LNCaP clone FGC (cell line): ENCODE results near the gene KCNN4.
"Not testable (repeated sequence)": the region's sequence is repeated elsewhere in the genome, so short reads cannot be mapped to it uniquely, and the experiment has no call there.

Experiments
- DNase-seq: peaks from one replicate; pipeline ENCODE4 v3.0.0-alpha.2; 2011; ENCODE audit warnings: low read depth
- H3K4me3 ChIP-seq: 2 replicates; pipeline ENCODE4 v1.5.1; 2011; ENCODE audit warnings: mild to moderate bottlenecking, low read depth, low read length, control low read depth
- CTCF ChIP-seq: IDR thresholded peaks from 2 replicates; pipeline ENCODE4 v1.5.1; 2012; ENCODE audit warnings: mild to moderate bottlenecking; ENCODE audit not compliant: control insufficient read depth, insufficient read depth; ENCODE audit errors: extremely low read depth

The KCNN4 gene

GRCh38 chr19:43768273-43769050 lies 12.3 kb downstream of the KCNN4 start:
- TF ChIP-seq CTCF, result no peak
- no peak for DNase-seq
- H3K4me3 ChIP-seq, result no peak overlapping the region

GRCh38 chr19:43767818-43768217 lies 13.0 kb downstream of the KCNN4 start:
- no peak overlapping the region for H3K4me3 ChIP-seq
- no peak for DNase-seq
- no peak for TF ChIP-seq CTCF

GRCh38 chr19:43767316-43767715 lies 13.5 kb downstream of the KCNN4 start:
- TF ChIP-seq CTCF, result no peak
- DNase-seq, result no peak
- H3K4me3 ChIP-seq, result no peak overlapping the region

GRCh38 chr19:43766755-43767043 lies 14.1 kb downstream of the KCNN4 start:
- no peak for DNase-seq
- no peak overlapping the region for H3K4me3 ChIP-seq
- TF ChIP-seq CTCF, result no peak

GRCh38 chr19:43765109-43765876 lies 15.5 kb downstream of the KCNN4 start:
- TF ChIP-seq CTCF, result no peak
- DNase-seq, result no peak
- no peak overlapping the region for H3K4me3 ChIP-seq

GRCh38 chr19:43764684-43765083 lies 16.1 kb downstream of the KCNN4 start:
- not testable (repeated sequence) for H3K4me3 ChIP-seq, DNase-seq

- no peak for DNase-seq
- H3K4me3 ChIP-seq, result no peak overlapping the region
- no peak for TF ChIP-seq CTCF
These were observed 17.3 kb downstream of the KCNN4 start for GRCh38 chr19:43763473-43763939.
